ENCODE measurements around the gene TGM4.
"Not testable (repeated sequence)": the region's sequence is repeated elsewhere in the genome, so short reads cannot be mapped to it uniquely, and the experiment has no call there.

The TGM4 gene

GRCh38 chr3:44874308-44874707 lies at the start of gene TGM4:
Gene TGM4, plus strand, starts transcription at chr3:44874608. Its CDS starts 71 bp downstream, at chr3:44874679.
- FAIRE-seq = peak; percentile 18
- DNase-seq (ENCODE audit: insufficient read length, low spot score) = no peak

- FAIRE-seq (no peak), DNase-seq (ENCODE audit: insufficient read length, low spot score) (no peak)
These were observed 49.0 kb upstream of the TGM4 start for GRCh38 chr3:44825264-44825925.

GRCh38 chr3:44827196-44827595 lies 47.2 kb upstream of the TGM4 start:
- FAIRE-seq (no peak), DNase-seq (ENCODE audit: insufficient read length, low spot score) (no peak)

- DNase-seq (ENCODE audit: insufficient read length, low spot score) = no peak
- FAIRE-seq = peak; percentile 11
These were observed 43.2 kb upstream of the TGM4 start for GRCh38 chr3:44831232-44831631.

- no peak for DNase-seq (ENCODE audit: insufficient read length, low spot score)
- FAIRE-seq = no peak
These were observed 42.4 kb upstream of the TGM4 start for GRCh38 chr3:44832032-44832431.

GRCh38 chr3:44832965-44833364 lies 41.4 kb upstream of the TGM4 start:
- DNase-seq (ENCODE audit: insufficient read length, low spot score) = no peak
- FAIRE-seq = no peak

GRCh38 chr3:44833394-44833793 lies 41.0 kb upstream of the TGM4 start:
- no peak for DNase-seq (ENCODE audit: insufficient read length, low spot score)
- no peak for FAIRE-seq

GRCh38 chr3:44835684-44836083 lies 38.7 kb upstream of the TGM4 start:
- DNase-seq (ENCODE audit: insufficient read length, low spot score) (no peak), FAIRE-seq (no peak)

- DNase-seq (ENCODE audit: insufficient read length, low spot score) (no peak), FAIRE-seq (no peak)
These were observed 32.0 kb upstream of the TGM4 start for GRCh38 chr3:44842376-44842775.

- no peak for FAIRE-seq
- DNase-seq (ENCODE audit: insufficient read length, low spot score) = no peak
These were observed 28.6 kb upstream of the TGM4 start for GRCh38 chr3:44845528-44846520.

GRCh38 chr3:44848634-44849033 lies 25.8 kb upstream of the TGM4 start:
- DNase-seq (ENCODE audit: insufficient read length, low spot score) = no peak
- no peak for FAIRE-seq

GRCh38 chr3:44856663-44857062 lies 17.7 kb upstream of the TGM4 start:
- not testable (repeated sequence) for FAIRE-seq; DNase-seq (ENCODE audit: insufficient read length, low spot score)

GRCh38 chr3:44860117-44860516 lies 14.3 kb upstream of the TGM4 start:
- FAIRE-seq (no peak), DNase-seq (ENCODE audit: insufficient read length, low spot score) (no peak)

GRCh38 chr3:44861412-44862225 lies 12.8 kb upstream of the TGM4 start, which contains the start of gene TMEM42:
Gene TMEM42, plus strand, starts transcription at chr3:44861912. Its CDS starts 13 bp downstream, at chr3:44861925.
- FAIRE-seq = peak; percentile 96

GRCh38 chr3:44862226-44862637 lies 12.2 kb upstream of the TGM4 start:
- peak; percentile 84 for FAIRE-seq

More at GRCh38 chr3:44861412-44862225, 12.8 kb upstream of the TGM4 start, which contains the start of gene TMEM42:
- DNase-seq (ENCODE audit: insufficient read length, low spot score) = peak; percentile 98

GRCh38 chr3:44865272-44866035 lies 9.0 kb upstream of the TGM4 start:
- FAIRE-seq (no peak), DNase-seq (ENCODE audit: insufficient read length, low spot score) (no peak)

More at GRCh38 chr3:44862226-44862637, 12.2 kb upstream of the TGM4 start:
- DNase-seq (ENCODE audit: insufficient read length, low spot score) = peak; percentile 35

GRCh38 chr3:44867421-44868111 lies 6.8 kb upstream of the TGM4 start:
- FAIRE-seq (no peak), DNase-seq (ENCODE audit: insufficient read length, low spot score) (no peak)

- DNase-seq (ENCODE audit: insufficient read length, low spot score) (no peak), FAIRE-seq (no peak)
These were observed 3.9 kb upstream of the TGM4 start for GRCh38 chr3:44870375-44871061.

- FAIRE-seq = no peak
These were observed 1.2 kb downstream of the TGM4 start for GRCh38 chr3:44875596-44875995.

More at GRCh38 chr3:44875596-44875995, 1.2 kb downstream of the TGM4 start:
- DNase-seq (ENCODE audit: insufficient read length, low spot score) = no peak
